Activated T-cell treated with anti-CD3 and anti-CD28 coated beads, Interleukin-2, amount 50 U/mL, for 24 hours (primary cell): Measurements from ENCODE around the gene UGT1A3.

ENCODE experiments used
- DNase-seq: peaks from one replicate; pipeline ENCODE4 v3.0.0-alpha.2; 2020
- H3K27ac Mint-ChIP-seq: 2 replicates; pipeline ENCODE4 v1.8.0; 2020; ENCODE audit warnings: mild to moderate bottlenecking, mixed read lengths
- H3K27me3 Mint-ChIP-seq: 2 replicates; pipeline ENCODE4 v1.8.0; 2020; ENCODE audit warnings: mixed read lengths
- H3K36me3 Mint-ChIP-seq: 2 replicates; pipeline ENCODE4 v1.8.0; 2020; ENCODE audit warnings: low read depth, mixed read lengths
- H3K4me1 Mint-ChIP-seq: 2 replicates; pipeline ENCODE4 v1.8.0; 2020; ENCODE audit warnings: low read depth, mixed read lengths
- H3K4me3 Mint-ChIP-seq: 2 replicates; pipeline ENCODE4 v1.8.0; 2020; ENCODE audit warnings: mild to moderate bottlenecking, moderate library complexity, mixed read lengths
- H3K9me3 Mint-ChIP-seq: 2 replicates; pipeline ENCODE4 v1.8.0; 2020; ENCODE audit warnings: mixed read lengths

The UGT1A3 gene

GRCh38 chr2:233728723-233729301 lies at the start of gene UGT1A3:
TSS of gene UGT1A3 (plus strand) at chr2:233729042. CDS start at chr2:233729127, 85 bp downstream.
- peaks cover 17% of the 10 kb centered on the region for H3K27me3 Mint-ChIP-seq
- DNase-seq, result no peak
- no peaks in the 10 kb centered on the region for H3K9me3 Mint-ChIP-seq
- no peaks in the 10 kb centered on the region for H3K4me1 Mint-ChIP-seq
- no peaks in the 10 kb centered on the region for H3K36me3 Mint-ChIP-seq
- no peak within 1 kb of the TSS for H3K27ac Mint-ChIP-seq
- H3K4me3 Mint-ChIP-seq, result no peak within 1 kb of the TSS

- Mint-ChIP-seq H3K4me1 (no peaks in the 10 kb centered on the region), H3K4me3 (no peak overlapping the region), H3K27ac (no peak overlapping the region), H3K36me3 (no peaks in the 10 kb centered on the region), H3K27me3 (peaks cover 31% of the 10 kb centered on the region), H3K9me3 (no peaks in the 10 kb centered on the region)
- DNase-seq, result no peak
Observed at GRCh38 chr2:233679196-233679595, 49.6 kb upstream of the UGT1A3 start.

DNA sequence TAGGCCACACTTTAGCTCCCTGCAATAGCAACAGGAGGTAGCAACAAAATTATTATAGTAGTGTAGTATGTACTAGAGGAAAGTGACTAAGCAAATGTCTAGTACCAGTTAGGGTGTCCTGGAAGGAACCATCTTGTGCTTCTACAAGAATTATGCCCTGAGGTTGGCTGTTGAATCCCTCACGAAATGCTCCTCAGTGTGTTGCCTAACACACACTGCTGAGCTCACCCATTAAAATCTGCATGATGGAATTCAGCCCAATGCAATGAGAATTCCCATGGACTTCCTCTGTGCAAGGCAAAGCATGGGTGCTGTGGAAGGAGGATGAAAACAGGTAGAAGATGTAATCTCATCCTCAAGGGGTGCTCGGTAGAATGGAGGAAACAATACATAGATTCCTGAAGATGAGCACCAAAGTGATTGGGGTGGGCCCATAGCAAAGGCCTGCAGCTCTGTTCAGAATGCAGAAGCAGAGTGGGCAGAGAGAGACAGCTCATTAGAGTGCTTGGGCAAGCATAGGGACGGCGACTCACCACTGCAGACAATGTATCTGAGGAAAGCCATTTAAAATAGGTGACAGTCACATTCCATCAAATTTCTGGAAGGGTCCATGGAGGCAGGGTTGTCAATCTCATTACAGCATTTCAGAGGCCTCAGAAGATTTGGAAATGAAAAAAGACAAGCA lies 48.3 kb upstream of the UGT1A3 start:
- Mint-ChIP-seq H3K4me3 (no peak overlapping the region), H3K27me3 (peaks cover 33% of the 10 kb centered on the region), H3K4me1 (no peaks in the 10 kb centered on the region), H3K9me3 (no peaks in the 10 kb centered on the region), H3K27ac (no peak overlapping the region), H3K36me3 (no peaks in the 10 kb centered on the region)
- DNase-seq, result no peak

DNA sequence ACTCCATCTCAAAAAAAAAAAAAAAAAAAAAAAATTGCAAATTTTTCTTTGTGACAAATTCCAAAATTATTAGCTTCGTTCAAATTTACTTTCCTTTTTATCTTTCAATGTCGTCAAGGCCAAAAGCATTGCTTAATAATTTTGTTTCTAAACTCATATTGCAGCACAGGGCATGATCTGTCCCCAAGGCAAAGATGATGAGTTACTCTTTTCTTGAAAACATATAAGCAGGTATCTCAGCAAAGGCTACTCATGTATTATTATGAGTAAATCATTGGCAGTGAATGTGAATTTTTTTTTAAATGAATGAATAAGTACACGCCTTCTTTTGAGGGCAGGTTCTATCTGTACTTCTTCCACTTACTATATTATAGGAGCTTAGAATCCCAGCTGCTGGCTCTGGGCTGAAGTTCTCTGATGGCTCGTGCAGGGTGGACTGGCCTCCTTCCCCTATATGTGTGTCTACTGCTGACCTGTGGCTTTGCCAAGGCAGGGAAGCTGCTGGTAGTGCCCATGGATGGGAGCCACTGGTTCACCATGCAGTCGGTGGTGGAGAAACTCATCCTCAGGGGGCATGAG lies 47.2 kb upstream of the UGT1A3 start, which contains the start of gene UGT1A7:
Gene UGT1A7, plus strand, starts transcription at position 381 of the 579 bp plus-strand sequence. Its CDS starts 37 bp downstream, at position 418.
- Mint-ChIP-seq H3K9me3 (no peaks in the 10 kb centered on the region), H3K27me3 (peaks cover 29% of the 10 kb centered on the region), H3K27ac (no peak within 1 kb of the TSS), H3K4me1 (no peaks in the 10 kb centered on the region), H3K36me3 (no peaks in the 10 kb centered on the region), H3K4me3 (no peak within 1 kb of the TSS)
- DNase-seq, result no peak

GRCh38 chr2:233684640-233685039 lies 44.2 kb upstream of the UGT1A3 start:
- Mint-ChIP-seq H3K27me3 (peaks cover 19% of the 10 kb centered on the region), H3K36me3 (no peaks in the 10 kb centered on the region), H3K4me3 (no peak overlapping the region), H3K4me1 (no peaks in the 10 kb centered on the region), H3K9me3 (no peaks in the 10 kb centered on the region), H3K27ac (no peak overlapping the region)
- no peak for DNase-seq

DNA sequence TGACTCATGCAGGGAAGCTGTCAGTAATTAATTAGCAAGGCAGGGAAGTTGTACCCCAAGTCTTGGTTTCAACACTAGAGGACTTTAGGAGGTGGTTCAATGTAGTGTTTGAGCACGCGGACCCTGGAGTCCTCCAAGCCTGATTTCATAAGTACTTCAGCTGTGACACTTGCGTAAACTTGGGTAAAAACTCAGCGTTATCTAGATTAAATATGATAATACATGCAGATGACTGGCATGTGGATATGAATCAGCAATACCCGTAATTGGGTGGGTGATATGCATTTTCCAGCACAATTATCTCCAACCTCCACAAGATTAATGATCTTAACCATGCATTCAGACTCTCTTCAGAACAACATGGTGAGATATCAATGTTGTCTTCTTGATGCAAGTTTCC lies 41.9 kb upstream of the UGT1A3 start:
- Mint-ChIP-seq H3K4me1 (no peaks in the 10 kb centered on the region), H3K36me3 (no peaks in the 10 kb centered on the region), H3K27me3 (peaks cover 14% of the 10 kb centered on the region), H3K27ac (no peak overlapping the region), H3K9me3 (no peaks in the 10 kb centered on the region), H3K4me3 (no peak overlapping the region)
- no peak for DNase-seq

DNA sequence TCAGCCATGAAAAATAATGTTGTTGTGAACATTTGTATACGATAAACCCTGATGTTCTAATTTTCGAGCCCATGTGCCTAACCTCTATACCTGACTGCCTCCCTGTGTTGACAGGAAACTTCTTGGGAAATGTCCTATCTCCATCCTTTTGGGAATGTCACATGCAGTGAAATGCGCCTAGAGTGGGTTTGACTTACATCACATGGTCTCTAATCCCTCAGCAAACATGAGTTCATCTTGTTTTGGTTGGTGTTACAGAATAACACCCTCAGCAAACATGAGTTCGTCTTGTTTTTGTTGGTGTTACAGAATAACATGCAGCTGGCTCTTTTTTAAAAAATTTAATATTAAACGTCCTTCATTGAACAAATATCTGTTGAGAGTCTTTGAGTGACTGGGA lies 40.5 kb upstream of the UGT1A3 start:
- H3K9me3 Mint-ChIP-seq, result no peaks in the 10 kb centered on the region
- no peak overlapping the region for H3K4me3 Mint-ChIP-seq
- no peaks in the 10 kb centered on the region for H3K4me1 Mint-ChIP-seq
- H3K36me3 Mint-ChIP-seq, result no peaks in the 10 kb centered on the region
- no peak for DNase-seq
- H3K27me3 Mint-ChIP-seq, result peaks cover 14% of the 10 kb centered on the region
- H3K27ac Mint-ChIP-seq, result no peak overlapping the region

DNA sequence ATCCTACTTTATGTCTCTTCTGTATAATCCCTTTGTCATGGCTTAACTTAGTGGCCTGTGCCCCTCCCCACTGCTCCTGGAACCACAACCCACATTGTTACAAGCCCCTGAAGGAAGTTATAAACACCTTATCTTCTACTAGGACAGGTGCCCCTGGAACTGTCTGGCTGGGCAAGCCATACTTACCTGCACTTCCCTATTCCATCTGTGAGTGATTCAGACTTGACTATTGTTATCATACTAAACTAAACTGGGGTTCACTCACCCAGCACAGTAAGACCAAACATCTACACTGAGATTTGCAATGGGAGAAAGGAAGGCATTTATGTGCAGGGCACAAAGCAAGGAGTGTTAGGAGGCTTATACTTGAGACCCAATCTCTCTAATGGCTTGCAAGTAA lies 39.8 kb upstream of the UGT1A3 start:
- H3K36me3 Mint-ChIP-seq, result no peaks in the 10 kb centered on the region
- no peaks in the 10 kb centered on the region for H3K4me1 Mint-ChIP-seq
- peaks cover 14% of the 10 kb centered on the region for H3K27me3 Mint-ChIP-seq
- H3K4me3 Mint-ChIP-seq, result no peak overlapping the region
- no peak for DNase-seq
- no peak overlapping the region for H3K27ac Mint-ChIP-seq
- no peaks in the 10 kb centered on the region for H3K9me3 Mint-ChIP-seq

GRCh38 chr2:233689501-233689900 lies 39.3 kb upstream of the UGT1A3 start:
- no peak overlapping the region for H3K4me3 Mint-ChIP-seq
- H3K27me3 Mint-ChIP-seq, result peaks cover 14% of the 10 kb centered on the region
- H3K36me3 Mint-ChIP-seq, result no peaks in the 10 kb centered on the region
- H3K9me3 Mint-ChIP-seq, result no peaks in the 10 kb centered on the region
- H3K4me1 Mint-ChIP-seq, result no peaks in the 10 kb centered on the region
- DNase-seq, result no peak
- H3K27ac Mint-ChIP-seq, result no peak overlapping the region

DNA sequence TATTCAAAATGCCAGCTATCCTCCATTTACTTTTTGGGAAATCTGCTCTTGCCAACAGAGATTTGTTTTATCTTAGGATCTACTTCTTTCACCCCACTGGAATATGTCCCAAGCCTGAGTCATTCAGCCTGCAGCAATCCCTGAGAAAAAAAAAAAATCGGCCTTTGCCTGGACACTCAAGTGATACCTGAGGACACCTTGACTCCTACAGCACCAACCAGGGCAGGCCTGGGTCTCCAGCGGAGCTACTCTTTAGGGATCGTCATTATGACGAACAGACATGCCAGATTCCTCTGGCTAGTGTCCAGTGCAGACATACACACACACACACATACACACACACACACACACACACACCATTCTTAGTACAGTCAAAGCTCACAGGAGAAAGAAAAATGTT lies 38.4 kb upstream of the UGT1A3 start:
- Mint-ChIP-seq H3K9me3 (no peaks in the 10 kb centered on the region), H3K27me3 (peaks cover 12% of the 10 kb centered on the region), H3K4me1 (no peaks in the 10 kb centered on the region), H3K27ac (no peak overlapping the region), H3K36me3 (no peaks in the 10 kb centered on the region), H3K4me3 (no peak overlapping the region)
- DNase-seq, result no peak

GRCh38 chr2:233691443-233692433 lies 37.1 kb upstream of the UGT1A3 start:
- Mint-ChIP-seq H3K36me3 (no peaks in the 10 kb centered on the region), H3K27me3 (peaks cover 12% of the 10 kb centered on the region), H3K4me3 (no peak overlapping the region), H3K27ac (no peak overlapping the region), H3K9me3 (no peaks in the 10 kb centered on the region), H3K4me1 (no peaks in the 10 kb centered on the region)
- no peak for DNase-seq

- Mint-ChIP-seq H3K9me3 (no peaks in the 10 kb centered on the region), H3K27ac (no peak within 1 kb of the TSS), H3K27me3 (peaks cover 12% of the 10 kb centered on the region), H3K36me3 (no peaks in the 10 kb centered on the region), H3K4me3 (no peak within 1 kb of the TSS), H3K4me1 (no peaks in the 10 kb centered on the region)
- no peak for DNase-seq
Observed at GRCh38 chr2:233692648-233693047, 36.2 kb upstream of the UGT1A3 start, which contains the start of gene UGT1A6. TSS of gene UGT1A6 (plus strand) at chr2:233692890. CDS start at chr2:233693005, 115 bp downstream.

DNA sequence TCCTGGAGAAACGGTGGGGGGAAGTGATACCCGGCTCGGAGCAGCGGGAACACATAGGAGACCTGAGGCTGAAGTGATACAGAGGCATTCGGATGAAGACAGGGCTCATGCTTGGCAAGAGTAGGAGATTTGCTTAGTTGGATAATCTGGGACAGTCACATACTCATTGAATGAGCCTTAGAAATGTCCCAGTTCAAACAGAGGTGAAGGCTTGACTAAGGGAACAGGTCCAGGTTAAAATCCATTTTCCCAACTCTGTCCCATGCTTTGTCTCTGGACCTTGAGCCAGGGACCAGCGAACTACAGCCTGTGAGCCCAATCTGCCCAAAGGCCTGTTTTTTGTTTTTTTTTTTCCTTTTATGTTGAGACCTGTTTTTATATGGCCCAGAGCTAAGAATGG lies 34.9 kb upstream of the UGT1A3 start:
- no peak overlapping the region for H3K27ac Mint-ChIP-seq

GRCh38 chr2:233698740-233699139 lies 30.1 kb upstream of the UGT1A3 start:
- no peak for DNase-seq
- H3K27ac Mint-ChIP-seq, result no peak overlapping the region
- H3K36me3 Mint-ChIP-seq, result no peaks in the 10 kb centered on the region
- H3K4me3 Mint-ChIP-seq, result no peak overlapping the region
- H3K4me1 Mint-ChIP-seq, result no peaks in the 10 kb centered on the region
- H3K27me3 Mint-ChIP-seq, result peaks cover 3% of the 10 kb centered on the region
- peaks cover 2% of the 10 kb centered on the region for H3K9me3 Mint-ChIP-seq

More for the DNA sequence above, 34.9 kb upstream of the UGT1A3 start:
- DNase-seq, result no peak
- no peaks in the 10 kb centered on the region for H3K4me1 Mint-ChIP-seq
- peaks cover 6% of the 10 kb centered on the region for H3K27me3 Mint-ChIP-seq
- H3K4me3 Mint-ChIP-seq, result no peak overlapping the region
- H3K36me3 Mint-ChIP-seq, result no peaks in the 10 kb centered on the region
- no peaks in the 10 kb centered on the region for H3K9me3 Mint-ChIP-seq
